Esophagus (tissue), 2 donors: ENCODE data around the gene PRR33. TPM values are rescaled to one million over a fixed set of nuclear protein-coding genes. Genes with fewer than 3 reads are reported as not detected.

Experiments used
- H3K27ac ChIP-seq, 2 donors: one replicate each; pipeline ENCODE4 v1.5.1; 2013; ENCODE audit warnings: low read depth in 2 of 2, mild to moderate bottlenecking in 2 of 2, inconsistent platforms in 1 of 2, low read length in 1 of 2, moderate library complexity in 1 of 2
- H3K27me3 ChIP-seq, 2 donors: one replicate each; pipeline ENCODE4 v1.6.1; 2013; ENCODE audit warnings: low read length in 2 of 2, control low read depth in 1 of 2, mild to moderate bottlenecking in 1 of 2; ENCODE audit not compliant: insufficient read depth in 2 of 2, control insufficient read depth in 1 of 2
- H3K36me3 ChIP-seq, 2 donors: one replicate each; pipeline ENCODE4 v1.6.1; 2013; ENCODE audit warnings: low read length in 1 of 2; ENCODE audit not compliant: control insufficient read depth in 2 of 2, insufficient read depth in 2 of 2
- H3K4me1 ChIP-seq, 2 donors: one replicate each; pipeline ENCODE4 v1.6.1; 2013; ENCODE audit warnings: low read length in 1 of 2; ENCODE audit not compliant: control insufficient read depth in 2 of 2, insufficient read depth in 2 of 2
- H3K4me3 ChIP-seq, 2 donors: one replicate each; pipeline ENCODE4 v1.5.1; 2013; ENCODE audit warnings: low read length in 2 of 2, mild to moderate bottlenecking in 2 of 2, low read depth in 1 of 2, moderate library complexity in 1 of 2
- H3K9me3 ChIP-seq, 2 donors: one replicate each; pipeline ENCODE4 v1.6.1; 2013; ENCODE audit warnings: mild to moderate bottlenecking in 2 of 2, low read depth in 1 of 2, low read length in 1 of 2, moderate library complexity in 1 of 2; ENCODE audit not compliant: control insufficient read depth in 2 of 2, insufficient read depth in 1 of 2
- WGBS, 2 donors: extraction: QIAGEN DNeasy Blood & Tissue Kit; methylation state at CpG; one replicate each; pipeline ENCODE4 v1.1.7; 2013; 5-methylcytosine and 5-hydroxymethylcytosine counted together
- polyA plus RNA-seq, 2 donors: library from polyadenylated mRNA; stranded (reverse); fragments of 200-250 nt; gene quantifications; one replicate each; pipeline ENCODE4 v1.2.3, GENCODE V29; 2013
- donor health status: healthy with polysubstance abuse.
- donor health status: Bipolar disorder and iron deficiency.

Gene PRR33
- polyA plus RNA-seq, 2 donors, result 0.02 to 0.43 TPM

DNA sequence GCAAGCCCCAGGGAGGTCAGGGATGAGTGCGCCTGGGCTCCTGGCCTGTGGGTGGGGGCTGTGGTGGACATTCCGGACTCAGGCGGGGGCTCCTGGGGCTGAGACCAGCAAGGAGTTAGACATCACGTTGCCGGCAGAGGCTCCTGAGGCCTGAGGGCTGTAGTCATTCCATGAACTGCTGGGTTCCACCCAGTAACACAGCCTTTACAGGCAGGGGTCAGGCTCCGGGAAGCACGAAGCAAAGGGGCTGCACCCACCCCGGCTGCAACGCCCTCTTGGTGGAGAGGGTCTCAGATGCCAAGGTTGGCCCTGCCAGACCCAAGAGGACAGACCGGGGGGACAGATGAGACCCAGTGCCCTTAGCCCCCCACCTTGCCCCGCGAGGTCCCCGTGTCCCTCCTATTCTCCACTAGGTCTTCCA, 36.8 kb upstream of the PRR33 start:
- Histone ChIP-seq H3K27ac (no peak overlapping the region), H3K36me3 (no peaks in the 10 kb centered on the region), H3K4me1 (peaks cover 10 to 30% of the 10 kb centered on the region in 2 donors), H3K27me3 (no peaks in the 10 kb centered on the region), H3K9me3 (peaks cover 0 to under 1% of the 10 kb centered on the region in 2 donors), H3K4me3 (no peak overlapping the region)
- 83 to 85% methylated on average over 11 to 13 of the region's 13 CpGs for WGBS, 2 donors

GRCh38 chr11:1927848-1928469, 36.3 kb upstream of the PRR33 start:
- Histone ChIP-seq H3K27ac (no peak overlapping the region), H3K4me3 (no peak overlapping the region), H3K9me3 (no peaks in the 10 kb centered on the region), H3K27me3 (no peaks in the 10 kb centered on the region), H3K36me3 (no peaks in the 10 kb centered on the region), H3K4me1 (peaks cover 10 to 30% of the 10 kb centered on the region in 2 donors)
- WGBS, 2 donors, result 78 to 80% methylated on average over 20 of the region's 20 CpGs

DNA sequence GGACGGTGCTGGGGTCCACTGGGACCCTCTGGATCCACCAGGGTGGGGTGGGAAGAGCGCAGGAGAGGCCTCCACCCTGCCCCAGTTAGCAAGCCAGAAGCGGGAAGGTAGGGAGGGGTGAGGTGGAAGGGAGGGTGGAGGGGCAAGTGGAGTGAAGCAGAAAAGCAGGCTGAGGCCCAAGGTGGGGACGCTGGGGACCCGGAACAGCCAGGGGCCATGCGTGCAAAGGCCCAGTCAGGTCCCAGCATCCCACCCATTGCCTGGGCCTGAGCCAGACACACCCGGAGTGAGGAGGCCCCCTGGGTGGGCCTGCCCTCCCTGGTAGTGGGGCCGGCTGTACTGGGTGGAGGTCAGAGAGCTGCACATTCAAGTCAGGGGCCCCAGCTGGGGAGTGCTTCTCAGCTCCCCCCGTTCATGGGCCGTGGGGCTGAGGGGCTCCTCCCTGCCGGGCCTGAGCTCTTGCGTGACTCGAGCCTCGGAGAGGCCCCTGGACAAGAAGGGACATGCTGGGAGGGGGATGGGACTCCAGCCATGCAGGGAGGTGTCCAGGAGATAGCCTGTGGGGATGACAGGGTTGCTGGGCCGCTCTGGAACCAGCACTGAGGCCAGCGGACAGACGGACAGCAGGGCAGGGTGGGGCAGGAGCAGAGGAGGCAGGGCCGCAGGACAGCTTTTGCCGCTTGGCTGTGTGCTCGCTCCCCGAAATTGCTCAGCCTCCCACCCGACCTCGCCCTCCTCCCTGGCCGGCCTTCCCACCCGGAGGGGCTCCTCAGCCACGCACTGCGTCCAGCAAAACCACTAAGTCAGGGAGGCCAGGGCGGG, 35.5 kb upstream of the PRR33 start:
- no peak overlapping the region for H3K4me3 ChIP-seq
- H3K9me3 ChIP-seq, result no peaks in the 10 kb centered on the region
- H3K27ac ChIP-seq, result no peak overlapping the region
- H3K36me3 ChIP-seq, result no peaks in the 10 kb centered on the region
- peaks cover 10 to 30% of the 10 kb centered on the region in 2 donors for H3K4me1 ChIP-seq
- 52 to 66% methylated on average over 26 to 28 of the region's 28 CpGs for WGBS, 2 donors
- H3K27me3 ChIP-seq, result no peaks in the 10 kb centered on the region

DNA sequence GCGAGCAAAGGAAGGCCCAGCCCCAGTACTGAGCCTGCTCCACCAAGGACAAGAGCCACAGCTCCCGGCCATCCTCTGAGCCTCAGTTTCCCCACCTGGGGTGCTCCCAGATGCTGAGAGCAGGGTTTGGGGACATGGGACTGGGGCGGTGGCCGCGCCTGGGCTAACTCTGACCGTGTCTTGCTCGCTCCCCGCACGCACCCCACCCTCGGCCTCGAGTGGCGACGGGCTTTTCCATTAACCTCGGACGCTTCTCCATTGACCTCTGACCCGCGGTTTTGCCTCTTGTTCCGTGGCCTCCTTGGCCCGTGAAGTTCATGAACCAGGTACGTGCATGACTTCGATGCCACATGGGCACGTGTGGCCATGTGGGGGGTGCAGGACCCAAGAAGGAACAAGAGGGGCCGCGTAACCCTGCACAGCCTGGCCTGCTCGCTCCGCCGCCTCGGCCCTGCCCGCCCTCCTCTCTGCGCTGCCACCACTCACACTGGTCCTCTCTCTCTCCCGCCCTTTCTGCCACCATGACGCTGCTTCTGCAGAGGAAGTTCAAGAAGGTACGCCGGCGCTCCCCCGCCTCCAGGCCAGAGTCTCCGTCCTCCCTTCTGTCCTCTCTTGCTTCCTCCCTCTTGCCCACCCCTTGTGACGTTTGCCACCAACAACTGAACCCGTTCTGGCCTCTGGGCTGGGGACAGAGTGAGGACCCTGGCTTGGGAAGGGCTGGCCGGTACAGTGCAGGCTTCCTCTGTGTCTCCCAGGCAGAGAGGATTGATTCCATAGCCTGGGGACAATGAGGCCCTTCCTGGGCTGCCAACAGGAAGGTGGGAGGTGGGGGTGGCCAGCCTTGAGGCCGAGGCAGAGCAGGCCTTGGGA, 34.7 kb upstream of the PRR33 start:
- Histone ChIP-seq H3K4me3 (no peak overlapping the region), H3K27me3 (no peaks in the 10 kb centered on the region), H3K36me3 (no peaks in the 10 kb centered on the region), H3K9me3 (no peaks in the 10 kb centered on the region), H3K4me1 (peaks cover 10 to 30% of the 10 kb centered on the region in 2 donors), H3K27ac (no peak overlapping the region)
- 85 to 91% methylated on average over 39 to 41 of the region's 41 CpGs for whole genome bisulfite sequencing, 2 donors

DNA sequence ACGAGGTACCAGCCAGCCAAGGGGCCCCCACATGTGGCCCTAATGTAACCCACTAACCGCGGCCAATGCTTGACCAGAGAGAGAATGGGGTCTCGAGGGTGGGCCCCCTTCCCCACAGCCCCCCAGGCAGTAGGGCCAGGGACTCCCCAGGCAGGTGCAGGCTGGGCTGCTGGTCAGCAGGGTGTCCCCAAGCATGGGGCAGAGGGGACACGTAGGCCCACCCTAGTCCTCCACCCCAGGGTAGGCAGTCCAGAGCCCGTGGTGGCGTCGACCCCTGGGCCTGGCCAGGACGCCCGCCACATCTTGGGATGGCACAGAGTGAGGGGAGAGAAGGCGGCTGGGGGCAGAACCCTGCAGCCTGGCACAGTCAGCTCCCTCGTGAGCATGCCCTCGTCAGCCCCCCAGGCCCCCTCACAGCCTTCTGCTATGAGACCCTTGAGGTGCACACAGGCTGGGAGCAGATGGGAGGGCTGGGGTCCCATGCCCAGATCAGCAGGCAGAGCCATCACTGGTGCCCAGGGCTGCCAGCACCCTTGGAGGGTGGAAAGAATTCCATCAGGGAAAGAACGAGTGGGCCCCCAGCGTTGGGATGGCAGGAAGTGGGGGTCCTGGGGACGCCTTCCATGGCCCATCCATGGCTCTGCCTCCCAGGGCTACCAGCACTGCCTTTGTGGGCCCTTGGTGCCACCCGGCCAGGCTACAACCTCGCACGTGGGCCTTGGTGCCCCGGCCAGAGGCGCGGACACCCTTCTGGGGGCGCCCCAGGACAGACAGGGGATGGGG, 33.9 kb upstream of the PRR33 start:
- Histone ChIP-seq H3K27me3 (no peaks in the 10 kb centered on the region), H3K4me3 (no peak overlapping the region), H3K4me1 (peaks cover 10 to 37% of the 10 kb centered on the region in 2 donors), H3K9me3 (no peaks in the 10 kb centered on the region), H3K36me3 (no peaks in the 10 kb centered on the region), H3K27ac (no peak overlapping the region)
- 91 to 93% methylated on average over 17 to 23 of the region's 23 CpGs for WGBS, 2 donors

DNA sequence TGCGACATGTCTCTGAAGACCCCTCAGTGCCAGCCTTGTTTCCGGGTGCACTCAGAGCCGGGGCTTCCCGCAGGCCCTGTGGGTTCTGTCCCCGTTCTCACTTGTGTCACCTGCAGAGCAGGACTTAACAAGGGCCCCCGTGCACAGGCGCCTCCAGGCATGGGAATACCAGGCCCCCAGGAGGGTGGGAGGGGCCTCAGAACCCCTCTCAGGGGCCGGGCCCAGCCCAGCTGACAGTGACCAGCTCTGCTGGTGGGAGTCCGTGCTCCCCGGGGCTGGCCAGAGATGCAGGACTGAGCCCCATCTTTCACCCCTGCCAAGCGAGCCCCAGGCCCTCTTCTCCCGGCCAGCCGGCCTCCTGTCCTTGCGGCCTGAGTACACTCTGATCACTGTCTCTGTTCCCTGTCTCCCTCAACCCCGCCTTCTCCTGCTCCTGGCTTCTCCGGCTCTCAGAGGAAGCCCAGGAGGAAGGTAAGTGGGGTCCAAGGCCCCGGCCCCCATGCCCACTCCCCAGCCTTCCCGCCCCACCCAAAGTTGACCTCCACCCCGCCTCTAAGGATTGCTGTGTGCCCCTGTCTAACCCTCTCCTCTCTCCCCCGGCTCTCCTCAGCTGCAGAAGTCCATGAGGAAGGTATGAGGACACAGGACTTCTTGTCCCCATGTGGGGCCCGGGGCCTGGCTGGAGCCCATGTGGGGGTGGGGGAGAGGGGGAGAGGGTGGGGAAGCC, 33.1 kb upstream of the PRR33 start:
- Histone ChIP-seq H3K36me3 (no peaks in the 10 kb centered on the region), H3K27ac (peak overlapping the region in 1 of 2 donors; percentile 42), H3K4me1 (peaks cover 10 to 37% of the 10 kb centered on the region in 2 donors), H3K4me3 (no peak overlapping the region), H3K9me3 (no peaks in the 10 kb centered on the region), H3K27me3 (no peaks in the 10 kb centered on the region)
- 75 to 76% methylated on average over 21 of the region's 21 CpGs for WGBS, 2 donors

DNA sequence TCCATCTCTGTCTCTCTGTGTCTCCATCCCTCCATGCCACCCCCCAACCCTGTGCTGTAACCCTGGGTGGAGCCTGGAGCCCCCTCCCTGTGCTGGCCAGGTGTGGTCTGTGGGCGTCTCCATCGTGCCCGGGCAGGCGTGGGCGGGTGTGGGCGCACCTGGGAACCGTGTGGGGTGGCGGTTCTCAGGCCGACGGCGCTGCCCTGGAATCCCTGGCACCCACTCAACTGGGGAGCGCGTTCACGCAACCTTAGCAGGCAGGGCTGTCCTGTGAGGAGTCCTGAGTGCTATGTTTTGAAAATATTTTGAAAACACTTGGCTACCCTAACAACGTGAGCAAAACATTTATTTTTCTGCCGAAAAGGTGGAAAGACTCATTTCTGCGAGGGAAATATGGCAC, 32.5 kb upstream of the PRR33 start:
- H3K27me3 ChIP-seq, result no peaks in the 10 kb centered on the region
- 50 to 55% methylated on average over 17 of the region's 17 CpGs for WGBS, 2 donors
- no peak overlapping the region for H3K4me3 ChIP-seq
- H3K36me3 ChIP-seq, result no peaks in the 10 kb centered on the region
- H3K4me1 ChIP-seq, result peaks cover 10 to 37% of the 10 kb centered on the region in 2 donors
- H3K27ac ChIP-seq, result peak overlapping the region in 1 of 2 donors; percentile 42
- H3K9me3 ChIP-seq, result no peaks in the 10 kb centered on the region

- 81 to 85% methylated on average over 22 of the region's 22 CpGs for WGBS, 2 donors
- Histone ChIP-seq H3K27ac (no peak overlapping the region), H3K4me1 (peaks cover 10 to 37% of the 10 kb centered on the region in 2 donors), H3K4me3 (no peak overlapping the region), H3K36me3 (no peaks in the 10 kb centered on the region), H3K27me3 (no peaks in the 10 kb centered on the region), H3K9me3 (no peaks in the 10 kb centered on the region)
Observed at GRCh38 chr11:1923201-1923956, 31.7 kb upstream of the PRR33 start.
